HT-29 (cell line): ENCODE results near the gene ABCF1. TPM values are rescaled to one million over a fixed set of nuclear protein-coding genes. Genes with fewer than 3 reads are reported as not detected.

Experiments used
- DNase-seq: peaks from one replicate; pipeline ENCODE4 v3.0.0-alpha.2; 2015; ENCODE audit warnings: low spot score
- total RNA-seq: library from RNA; depleted of rRNA; stranded (reverse); fragments of >200 nt; shearing (Covaris generic); gene quantifications from 2 replicates; pipeline ENCODE4 v1.2.3, GENCODE V29; 2014

ABCF1 gene
- total RNA-seq, 1 experiment from 2014 or later, result 73.4 TPM

- DNase-seq, result no peak
These were observed 13.6 kb upstream of the ABCF1 start for GRCh38 chr6:30557683-30557981.

- DNase-seq, result no peak
These were observed 10.3 kb upstream of the ABCF1 start for GRCh38 chr6:30560930-30561329.

GRCh38 chr6:30562470-30563425 is 8.5 kb upstream of the ABCF1 start:
- no peak for DNase-seq

DNA sequence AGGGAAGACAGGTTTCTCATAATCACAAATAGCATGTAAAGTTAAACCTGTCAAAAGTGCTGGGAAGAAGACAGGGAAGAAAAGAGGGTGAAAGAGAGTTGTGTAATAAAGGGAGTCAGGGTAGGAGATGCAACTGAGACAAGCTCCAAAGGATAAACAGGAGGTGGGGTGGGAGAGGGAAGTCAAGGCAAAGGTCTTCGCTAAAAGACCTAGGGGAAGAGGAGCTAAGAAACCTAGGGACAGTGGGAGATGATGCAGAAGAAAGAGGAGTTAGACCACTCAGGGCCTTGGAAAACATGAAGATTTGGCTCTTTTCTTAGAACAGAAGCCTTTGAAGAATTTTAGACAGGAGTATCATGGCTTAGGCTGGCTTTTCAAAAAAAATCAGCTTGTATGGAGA is 7.1 kb upstream of the ABCF1 start:
- DNase-seq, result no peak

GRCh38 chr6:30565772-30566171 is 5.5 kb upstream of the ABCF1 start:
- no peak for DNase-seq

GRCh38 chr6:30568245-30568644 is 3.0 kb upstream of the ABCF1 start:
- DNase-seq, result peak; percentile 18

DNA sequence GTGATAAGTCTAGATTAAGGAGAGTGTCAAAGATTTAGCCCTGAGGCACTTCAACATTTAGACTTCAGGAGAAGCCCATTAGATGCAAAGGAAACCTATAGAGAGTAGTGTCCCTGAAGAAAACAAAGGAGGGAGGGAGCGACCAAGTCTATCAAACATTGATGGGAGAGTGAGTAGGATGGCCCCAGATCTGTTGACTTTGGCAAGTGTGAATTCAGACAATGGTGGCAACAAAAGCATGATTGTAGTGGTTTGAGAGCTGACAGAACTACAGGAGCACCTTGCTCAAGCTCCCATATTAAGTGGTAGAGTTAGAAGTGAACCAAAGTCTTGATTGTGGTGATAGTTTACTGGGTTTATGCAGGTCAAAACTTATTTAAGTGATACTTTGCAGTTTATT is 979 bp upstream of the ABCF1 start:
- DNase-seq, result peak; percentile 18

DNA sequence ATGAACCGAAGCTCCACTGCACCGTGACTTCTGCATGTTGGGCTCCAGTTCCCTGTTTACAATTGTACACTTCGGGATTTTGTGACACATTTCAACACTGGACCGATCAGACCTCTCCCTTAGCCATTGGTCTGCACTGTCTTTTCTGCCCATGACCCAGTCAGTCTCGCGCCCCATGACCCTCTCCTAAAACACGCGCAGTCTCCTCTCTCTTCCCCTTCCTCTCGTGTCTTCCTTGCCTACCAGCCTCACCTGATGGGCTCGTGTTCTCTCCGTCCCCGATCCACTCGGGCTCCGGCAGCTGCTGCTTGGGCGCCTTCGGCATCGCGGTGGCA is 535 bp upstream of the ABCF1 start:
- no peak for DNase-seq

DNA sequence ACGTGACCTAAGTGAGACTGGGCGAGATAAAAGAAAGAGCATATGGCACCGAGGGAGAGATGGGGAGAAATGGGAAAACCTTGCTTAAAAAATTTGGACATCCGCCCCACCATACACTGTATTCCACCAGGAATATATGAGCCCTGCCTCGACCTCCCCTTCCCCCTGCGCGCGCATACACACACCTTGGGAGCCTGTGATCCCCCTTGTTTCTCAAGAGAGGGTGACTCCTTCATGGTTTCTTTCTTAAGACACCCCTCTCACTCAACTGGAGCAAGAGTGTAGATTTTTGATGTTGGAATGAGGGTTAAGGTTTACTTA is 480 bp downstream of the ABCF1 start:
- no peak for DNase-seq

- no peak for DNase-seq
These were observed 906 bp downstream of the ABCF1 start for GRCh38 chr6:30572148-30572547.

DNA sequence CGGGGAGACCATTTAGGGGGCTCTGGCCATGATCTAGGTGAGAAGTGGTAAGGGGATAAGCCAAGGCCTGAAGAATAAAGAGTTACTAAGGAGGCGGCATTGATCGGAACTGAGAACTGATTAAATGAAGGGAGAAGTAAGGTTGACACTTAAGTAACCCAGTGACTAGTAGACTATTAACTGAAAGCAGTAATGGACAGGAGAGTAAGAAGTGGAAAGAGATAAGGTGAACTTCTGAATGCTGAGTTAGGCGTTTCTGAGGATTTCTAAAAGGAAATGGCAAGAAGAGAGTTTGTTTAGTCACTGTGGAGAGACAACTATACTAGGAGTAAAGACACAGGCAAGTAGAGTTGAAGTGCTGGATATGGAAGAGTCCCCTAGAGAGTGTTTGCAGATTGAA is 1.9 kb downstream of the ABCF1 start:
- no peak for DNase-seq

DNA sequence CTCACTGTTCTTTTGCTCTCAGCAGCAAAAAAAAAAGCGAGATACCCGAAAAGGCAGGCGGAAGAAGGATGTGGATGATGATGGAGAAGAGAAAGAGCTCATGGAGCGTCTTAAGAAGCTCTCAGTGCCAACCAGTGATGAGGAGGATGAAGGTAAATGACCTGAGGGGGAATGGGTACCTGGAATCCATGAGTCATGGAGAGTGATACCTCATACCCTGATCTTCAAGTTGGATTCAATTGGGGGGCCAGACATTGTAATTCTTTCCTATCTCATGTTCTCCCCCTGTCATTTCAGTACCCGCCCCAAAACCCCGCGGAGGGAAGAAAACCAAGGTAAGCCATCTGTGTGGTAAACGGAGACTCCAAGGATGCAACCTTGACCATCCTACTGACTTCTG is 6.8 kb downstream of the ABCF1 start:
- no peak for DNase-seq

- no peak for DNase-seq
These were observed 12.7 kb downstream of the ABCF1 start for GRCh38 chr6:30583921-30584320.

DNA sequence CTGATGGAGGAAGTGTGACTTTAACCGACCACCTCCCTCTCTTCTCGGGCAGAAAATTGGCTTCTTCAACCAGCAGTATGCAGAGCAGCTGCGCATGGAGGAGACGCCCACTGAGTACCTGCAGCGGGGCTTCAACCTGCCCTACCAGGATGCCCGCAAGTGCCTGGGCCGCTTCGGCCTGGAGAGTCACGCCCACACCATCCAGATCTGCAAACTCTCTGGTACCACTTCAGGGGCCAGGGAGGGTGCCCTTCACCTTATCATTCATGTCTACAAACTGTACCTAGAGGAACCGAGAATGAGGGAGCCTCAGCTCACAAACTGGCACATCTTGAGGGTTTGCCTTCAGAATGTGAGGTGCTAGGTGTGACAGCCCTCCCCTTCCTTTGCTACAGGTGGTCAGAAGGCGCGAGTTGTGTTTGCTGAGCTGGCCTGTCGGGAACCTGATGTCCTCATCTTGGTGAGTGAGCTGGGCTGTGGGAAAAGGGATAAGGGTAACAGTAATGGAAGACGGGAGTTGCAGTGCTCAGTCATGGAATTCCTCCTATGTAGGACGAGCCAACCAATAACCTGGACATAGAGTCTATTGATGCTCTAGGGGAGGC is 18.6 kb downstream of the ABCF1 start:
- no peak for DNase-seq

- no peak for DNase-seq
These were observed 19.3 kb downstream of the ABCF1 start for GRCh38 chr6:30590509-30590908.

DNA sequence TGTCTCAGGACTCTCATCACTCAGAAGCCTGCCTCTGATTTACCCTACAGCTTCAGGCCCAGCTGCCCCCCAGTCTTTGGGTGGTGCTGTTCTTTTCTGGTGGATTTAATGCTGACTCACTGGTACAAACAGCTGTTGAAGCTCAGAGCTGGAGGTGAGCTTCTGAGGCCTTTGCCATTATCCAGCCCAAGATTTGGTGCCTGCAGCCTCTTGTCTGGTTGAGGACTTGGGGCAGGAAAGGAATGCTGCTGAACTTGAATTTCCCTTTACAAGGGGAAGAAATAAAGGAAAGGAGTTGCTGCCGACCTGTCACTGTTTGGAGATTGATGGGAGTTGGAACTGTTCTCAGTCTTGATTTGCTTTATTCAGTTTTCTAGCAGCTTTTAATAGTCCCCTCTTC is 19.8 kb downstream of the ABCF1 start:
- peak; percentile 86 for DNase-seq

DNA sequence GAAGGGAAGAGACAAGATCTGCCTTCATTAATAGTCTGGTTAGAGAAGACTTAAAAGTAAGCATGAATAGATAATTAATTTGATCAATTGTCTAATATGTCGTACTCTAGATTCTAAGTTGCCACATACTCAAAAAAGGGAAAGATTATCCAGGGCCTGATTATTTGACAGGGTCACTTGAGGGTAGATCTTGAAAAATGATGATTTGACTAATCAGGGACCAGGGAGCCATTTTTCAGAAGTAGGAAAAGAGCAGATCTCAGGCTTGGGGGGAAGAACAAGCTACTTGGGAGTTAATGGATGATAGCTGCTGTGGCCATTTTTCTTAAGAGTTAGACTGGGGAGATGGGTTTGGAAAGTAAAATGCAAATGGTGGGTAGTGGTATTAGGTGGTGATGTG is 21.0 kb downstream of the ABCF1 start:
- no peak for DNase-seq

- peak; percentile 95 for DNase-seq
These were observed 26.3 kb downstream of the ABCF1 start for GRCh38 chr6:30597315-30598144.

DNA sequence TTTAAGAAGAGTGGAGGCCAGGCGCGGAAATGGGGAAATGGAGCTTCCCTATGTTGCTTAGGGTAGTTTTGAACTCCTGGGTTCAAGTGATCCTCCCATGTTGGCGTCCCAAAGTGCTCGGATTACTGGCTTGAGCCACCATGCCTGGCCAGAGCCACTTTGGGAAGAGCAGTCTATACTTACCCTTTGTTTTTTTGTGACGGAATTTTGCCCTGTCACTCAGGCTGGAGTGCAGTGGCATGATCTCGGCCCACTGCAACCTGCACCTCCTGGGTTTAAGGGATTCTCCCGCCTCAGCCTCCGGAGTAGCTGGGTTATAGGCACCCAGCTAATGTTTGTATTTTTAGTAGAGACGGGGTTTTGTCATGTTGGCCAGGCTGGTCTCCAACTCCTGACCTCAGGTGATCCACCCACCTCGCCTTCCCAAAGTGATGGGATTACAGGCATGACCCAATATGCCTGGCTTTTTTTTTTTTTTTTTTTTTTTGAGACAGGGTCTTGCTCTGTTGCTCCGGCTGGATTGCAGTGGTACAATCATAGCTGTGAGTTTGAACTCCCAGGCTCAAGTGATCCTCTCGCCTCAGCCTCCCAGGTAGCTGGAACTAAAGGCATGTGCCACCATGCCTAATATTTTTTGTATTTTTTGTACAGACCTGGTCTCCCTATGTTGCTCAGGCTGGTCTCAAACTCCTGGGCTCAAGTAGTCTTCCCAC is 27.8 kb downstream of the ABCF1 start:
- DNase-seq, result no peak

DNA sequence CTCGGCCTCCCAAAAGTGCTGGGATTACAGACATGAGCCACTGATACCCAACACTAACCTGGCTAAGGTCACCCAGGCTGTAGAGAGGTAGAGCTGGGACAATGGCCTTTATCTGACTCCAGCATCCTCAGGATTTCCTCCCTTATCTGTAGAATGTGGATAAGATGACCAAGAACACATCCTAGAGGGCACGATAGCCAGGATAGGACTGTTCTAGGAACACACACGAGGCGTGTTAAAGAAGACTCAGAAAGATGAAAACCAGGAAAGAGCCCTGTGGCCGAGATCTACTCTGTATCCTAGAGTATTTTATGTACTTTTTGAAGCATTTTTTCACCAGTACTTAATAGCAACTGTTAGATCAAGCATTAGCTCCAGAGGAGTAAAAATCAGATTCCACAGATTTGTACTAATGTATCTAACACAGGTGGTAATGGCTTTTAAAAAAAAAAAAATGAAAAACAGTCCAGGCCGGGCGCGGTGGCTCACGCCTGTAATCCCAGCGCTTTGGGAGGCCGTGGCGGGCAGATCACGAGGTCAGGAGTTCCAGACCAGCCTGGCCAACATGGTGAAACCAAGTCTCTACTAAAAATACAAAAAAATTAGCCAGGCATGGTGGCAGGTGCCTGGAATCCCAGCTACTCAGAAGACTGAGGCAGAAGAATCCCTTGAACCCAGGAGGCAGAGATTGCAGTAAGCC is 28.5 kb downstream of the ABCF1 start:
- no peak for DNase-seq

DNA sequence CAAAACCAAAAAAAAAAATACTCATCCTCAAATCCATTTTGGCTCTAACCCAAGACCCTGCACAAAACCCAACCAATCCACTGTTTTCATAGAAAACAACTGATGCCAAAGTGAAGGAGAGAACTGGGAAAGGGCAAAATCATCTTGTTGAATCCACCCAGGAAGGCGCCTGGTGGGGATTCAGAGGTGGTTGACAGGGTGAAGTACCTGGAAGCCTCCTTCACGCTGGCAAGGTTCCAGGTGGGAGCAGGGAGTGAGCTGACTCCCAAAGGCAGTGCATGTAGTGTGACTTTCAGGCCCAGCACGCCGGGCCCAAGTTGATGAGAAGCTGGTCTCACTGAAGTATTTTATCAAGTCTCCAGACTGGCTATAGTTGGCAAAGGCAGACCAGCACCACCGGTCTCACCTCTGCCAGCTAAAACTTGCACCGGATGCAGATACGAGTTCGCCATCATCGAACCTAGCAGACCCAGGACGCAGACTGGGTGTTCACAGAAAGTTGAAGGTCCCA is 29.3 kb downstream of the ABCF1 start:
- DNase-seq, result no peak
